ENCODE data around the gene ITGAD.

Gene ITGAD

DNA sequence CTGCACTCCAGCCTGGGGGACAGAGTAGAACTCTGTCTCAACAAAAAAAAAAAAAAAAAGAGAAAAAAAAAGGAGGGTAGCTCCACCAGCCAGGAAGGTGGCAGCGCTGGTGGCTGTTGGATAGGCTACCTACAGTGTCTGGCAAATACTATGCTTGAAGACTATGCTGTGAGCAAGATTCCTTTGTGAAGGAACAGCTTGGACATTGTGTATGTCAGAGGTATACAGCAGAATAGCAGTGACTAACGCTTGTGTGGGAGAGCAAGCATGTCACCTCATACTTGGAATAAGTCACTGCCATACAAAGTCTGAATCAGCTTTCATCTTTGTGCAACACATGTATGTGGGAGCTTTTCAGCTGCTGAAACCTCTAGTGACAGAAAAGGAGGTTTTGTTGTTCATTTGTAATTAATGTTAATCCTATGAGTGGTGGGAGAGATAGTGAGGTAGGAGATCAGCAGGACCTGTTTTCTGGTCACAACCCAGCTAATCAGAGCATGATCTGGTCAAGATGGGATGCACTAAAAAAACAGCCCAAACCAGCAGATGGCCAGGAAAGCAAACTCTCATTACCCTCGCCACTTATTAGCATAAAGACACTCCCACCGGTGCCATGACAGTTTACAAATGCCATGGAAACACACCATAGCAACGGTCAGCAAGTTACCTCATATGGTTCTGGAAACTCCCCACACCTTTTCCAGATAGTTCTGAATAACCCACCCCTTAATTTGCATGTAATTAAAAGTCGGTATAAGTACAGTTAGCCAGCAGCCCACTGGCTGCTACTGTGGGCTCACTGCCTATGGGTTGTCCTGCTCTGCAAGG is 6.8 kb upstream of the ITGAD start:
- in situ Hi-C loops (cut with MboI; ENCODE audit: low sequenced_read_pairs, unreplicated experiment), result no loop called here
- DNase-seq (ENCODE audit: low spot score), result no peak

DNA sequence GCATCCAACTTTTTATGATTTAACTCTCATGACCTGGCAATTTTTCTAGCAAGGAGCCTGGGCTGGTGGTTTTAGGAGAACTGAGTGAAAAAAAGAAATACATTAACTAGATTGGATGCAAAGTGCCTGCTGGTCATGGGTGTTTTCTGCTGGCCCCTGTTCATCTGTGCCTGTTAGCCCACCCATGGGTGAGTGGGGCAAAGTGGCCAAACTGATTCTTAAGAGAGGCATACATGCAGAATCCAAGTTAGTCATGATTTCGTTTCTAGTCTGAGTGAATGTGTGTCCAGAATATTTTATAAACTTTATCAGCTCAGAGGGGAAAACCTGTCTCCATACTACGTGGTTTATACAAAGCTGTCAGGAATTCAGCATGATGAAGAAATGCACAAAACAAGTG is 4.6 kb upstream of the ITGAD start:
- no peak for DNase-seq (ENCODE audit: low spot score)
- TF ChIP-seq, protein P1, sequence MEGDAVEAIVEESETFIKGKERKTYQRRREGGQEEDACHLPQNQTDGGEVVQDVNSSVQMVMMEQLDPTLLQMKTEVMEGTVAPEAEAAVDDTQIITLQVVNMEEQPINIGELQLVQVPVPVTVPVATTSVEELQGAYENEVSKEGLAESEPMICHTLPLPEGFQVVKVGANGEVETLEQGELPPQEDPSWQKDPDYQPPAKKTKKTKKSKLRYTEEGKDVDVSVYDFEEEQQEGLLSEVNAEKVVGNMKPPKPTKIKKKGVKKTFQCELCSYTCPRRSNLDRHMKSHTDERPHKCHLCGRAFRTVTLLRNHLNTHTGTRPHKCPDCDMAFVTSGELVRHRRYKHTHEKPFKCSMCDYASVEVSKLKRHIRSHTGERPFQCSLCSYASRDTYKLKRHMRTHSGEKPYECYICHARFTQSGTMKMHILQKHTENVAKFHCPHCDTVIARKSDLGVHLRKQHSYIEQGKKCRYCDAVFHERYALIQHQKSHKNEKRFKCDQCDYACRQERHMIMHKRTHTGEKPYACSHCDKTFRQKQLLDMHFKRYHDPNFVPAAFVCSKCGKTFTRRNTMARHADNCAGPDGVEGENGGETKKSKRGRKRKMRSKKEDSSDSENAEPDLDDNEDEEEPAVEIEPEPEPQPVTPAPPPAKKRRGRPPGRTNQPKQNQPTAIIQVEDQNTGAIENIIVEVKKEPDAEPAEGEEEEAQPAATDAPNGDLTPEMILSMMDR (IDR thresholded peaks at IDR 0.05; ENCODE audit: borderline replicate concordance, control extremely low read depth, extremely low read depth, insufficient read depth, missing control alignments), result no peak
- in situ Hi-C loops (cut with MboI; ENCODE audit: low sequenced_read_pairs, unreplicated experiment), result no loop called here

More for the DNA sequence above, 6.8 kb upstream of the ITGAD start:
- TF ChIP-seq, protein P1 (IDR thresholded peaks at IDR 0.05; ENCODE audit: borderline replicate concordance, control extremely low read depth, extremely low read depth, insufficient read depth, missing control alignments), result no peak

- TF ChIP-seq, protein P1 (IDR thresholded peaks at IDR 0.05; ENCODE audit: borderline replicate concordance, control extremely low read depth, extremely low read depth, insufficient read depth, missing control alignments), result no peak
- in situ Hi-C loops (cut with MboI; ENCODE audit: low sequenced_read_pairs, unreplicated experiment), result no loop called here
- no peak for DNase-seq (ENCODE audit: low spot score)
Measured at GRCh38 chr16:31390504-31391041, 2.6 kb upstream of the ITGAD start.

DNA sequence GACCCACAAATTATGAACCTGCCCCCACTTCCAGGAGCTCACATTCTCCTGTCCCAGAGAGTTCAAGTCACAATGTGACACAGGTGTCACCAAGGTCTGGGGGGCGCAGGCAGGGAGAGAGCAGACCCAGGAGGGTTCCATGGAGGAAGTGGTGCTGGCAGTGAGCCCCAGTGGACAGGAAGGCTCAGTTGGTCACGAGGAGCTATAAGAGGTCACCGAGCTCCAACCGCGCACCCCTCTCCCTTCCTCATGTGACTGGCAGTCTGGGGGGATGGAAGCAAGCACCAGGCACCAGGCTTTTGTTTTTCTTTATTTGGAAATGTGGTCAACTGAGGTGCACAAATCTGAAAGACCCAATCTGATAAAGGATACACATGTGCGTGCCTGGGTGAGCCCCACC is 2.5 kb downstream of the ITGAD start:
- DNase-seq (ENCODE audit: low spot score), result no peak
- in situ Hi-C loops (cut with MboI; ENCODE audit: low sequenced_read_pairs, unreplicated experiment), result no loop called here
- TF ChIP-seq, protein P1 (IDR thresholded peaks at IDR 0.05; ENCODE audit: borderline replicate concordance, control extremely low read depth, extremely low read depth, insufficient read depth, missing control alignments), result no peak

DNA sequence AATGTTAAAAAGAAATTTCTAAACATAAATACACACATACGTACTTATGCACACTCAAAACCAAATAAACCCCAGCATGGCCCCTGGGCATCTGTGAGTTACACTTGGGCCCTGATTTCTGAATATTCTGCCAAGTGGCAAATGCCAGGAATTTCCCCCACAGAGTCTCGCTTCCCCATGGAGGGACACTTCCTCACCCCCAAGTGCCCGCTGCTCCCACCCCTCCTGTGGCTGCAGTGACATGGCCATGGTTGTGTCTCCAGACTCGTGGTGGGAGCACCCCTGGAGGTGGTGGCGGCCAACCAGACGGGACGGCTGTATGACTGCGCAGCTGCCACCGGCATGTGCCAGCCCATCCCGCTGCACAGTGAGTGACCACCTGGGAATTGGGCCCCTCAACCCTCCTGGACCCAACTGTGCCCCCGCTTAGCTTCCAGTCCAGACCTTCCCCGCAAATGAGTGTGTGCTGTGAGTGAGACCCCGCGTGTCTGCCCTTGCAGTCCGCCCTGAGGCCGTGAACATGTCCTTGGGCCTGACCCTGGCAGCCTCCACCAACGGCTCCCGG is 4.0 kb downstream of the ITGAD start:
- in situ Hi-C loops (cut with MboI; ENCODE audit: low sequenced_read_pairs, unreplicated experiment), result no loop called here
- TF ChIP-seq, protein P1 (IDR thresholded peaks at IDR 0.05; ENCODE audit: borderline replicate concordance, control extremely low read depth, extremely low read depth, insufficient read depth, missing control alignments), result no peak
- no peak for DNase-seq (ENCODE audit: low spot score)

DNA sequence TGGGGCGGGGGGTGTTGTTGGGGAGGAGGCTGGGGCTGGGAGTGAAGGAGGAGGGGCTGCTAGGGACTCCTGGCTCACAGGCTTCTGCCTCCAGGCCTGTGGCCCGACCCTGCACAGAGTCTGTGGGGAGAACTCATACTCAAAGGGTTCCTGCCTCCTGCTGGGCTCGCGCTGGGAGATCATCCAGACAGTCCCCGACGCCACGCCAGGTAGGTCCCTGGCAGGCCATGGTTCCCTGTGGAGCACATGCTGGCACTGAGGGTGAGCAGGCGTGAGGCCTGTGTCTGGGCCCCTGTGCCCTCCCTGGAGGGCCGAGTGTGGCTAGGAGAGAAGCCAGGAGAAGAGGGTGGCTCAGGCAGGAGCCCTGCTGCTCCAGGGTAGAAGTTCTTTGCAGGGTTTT is 4.6 kb downstream of the ITGAD start:
- TF ChIP-seq, protein P1 (IDR thresholded peaks at IDR 0.05; ENCODE audit: borderline replicate concordance, control extremely low read depth, extremely low read depth, insufficient read depth, missing control alignments), result no peak
- in situ Hi-C loops (cut with MboI; ENCODE audit: low sequenced_read_pairs, unreplicated experiment), result no loop called here
- DNase-seq (ENCODE audit: low spot score), result no peak

All from GM13976 (cell line).